T-cell (primary cell): ENCODE measurements around the gene FECH. TPM values are rescaled to one million over a fixed set of nuclear protein-coding genes. Genes with fewer than 3 reads are reported as not detected.
"Not testable (repeated sequence)": the region's sequence is repeated elsewhere in the genome, so short reads cannot be mapped to it uniquely, and the experiment has no call there.

Experiments used
- ATAC-seq, 4 experiments: fragments of 200-7000 bp in 3 of 4; fragments of 150-1000 bp in 1 of 4; cut with Tn5 transposase; replicated peaks in 1 of 4; 1 replicate in 3 of 4; 2 replicates in 1 of 4; pipeline ENCODE4 v1.10.0; 2021; ENCODE audit warnings: moderate library complexity in 3 of 4, mild to moderate bottlenecking in 2 of 4, moderate number of reproducible peaks in 1 of 4
- CTCF ChIA-PET, 2 donors: fragments of 300-600 bp; sonication (Branson Sonifier 250); formaldehyde crosslinking; loops; one replicate each; lab custom pipeline; 2022; ENCODE audit warnings: antibody characterized with exemption in 2 of 2; lab: Charles Lee
- POLR2A ChIA-PET, 2 donors: fragments of 300-600 bp; sonication (Branson Sonifier 250); formaldehyde crosslinking; loops; one replicate each; lab custom pipeline; 2022; ENCODE audit warnings: antibody characterized with exemption in 2 of 2; lab: Charles Lee
- DNase-seq, 35 experiments: peaks; one replicate each; pipeline versions ENCODE4 v3.0.0 to v3.0.0-alpha.2; 2013 to 2023
- H3K27ac ChIP-seq: one replicate; pipeline ENCODE4 v1.5.1; 2013; ENCODE audit warnings: low read length
- H3K27me3 ChIP-seq, 2 experiments: replicated peaks in 1 of 2; 1 replicate in 1 of 2; 2 replicates in 1 of 2; pipeline versions ENCODE4 v1.6.1 to v1.7.0; 2013; ENCODE audit warnings: low read length in 1 of 2, mixed read lengths in 1 of 2; ENCODE audit not compliant: control insufficient read depth in 2 of 2, insufficient read depth in 2 of 2; ENCODE audit errors: extremely low read depth in 1 of 2
- H3K36me3 ChIP-seq, 2 donors: 1 replicate in 1 of 2; 2 replicates in 1 of 2; pipeline versions ENCODE4 v1.6.1 to v1.7.0; 2013; ENCODE audit warnings: low read length in 1 of 2; ENCODE audit not compliant: control insufficient read depth in 2 of 2, insufficient read depth in 1 of 2; ENCODE audit errors: extremely low read depth in 1 of 2
- H3K4me1 ChIP-seq, 2 experiments: 1 replicate in 1 of 2; 2 replicates in 1 of 2; pipeline versions ENCODE4 v1.6.1 to v1.7.0; 2013; ENCODE audit warnings: low read length in 2 of 2, mixed read lengths in 1 of 2; ENCODE audit not compliant: insufficient read depth in 2 of 2, control insufficient read depth in 1 of 2; ENCODE audit errors: extremely low read depth in 1 of 2
- H3K4me3 ChIP-seq, 2 donors: 1 replicate in 1 of 2; 2 replicates in 1 of 2; pipeline versions ENCODE4 v1.5.1 to v1.7.0; 2013; ENCODE audit warnings: mild to moderate bottlenecking in 2 of 2, low read length in 1 of 2, moderate library complexity in 1 of 2; ENCODE audit not compliant: control insufficient read depth in 1 of 2; ENCODE audit errors: extremely low read depth in 1 of 2
- H3K9me3 ChIP-seq: 2 replicates; pipeline ENCODE4 v1.7.0; 2013
- H3K27ac Mint-ChIP-seq, 2 donors: one replicate each; pipeline ENCODE4 v1.8.0; 2020 to 2021; ENCODE audit warnings: mild to moderate bottlenecking in 2 of 2, mixed read lengths in 2 of 2
- H3K27me3 Mint-ChIP-seq, 2 donors: one replicate each; pipeline ENCODE4 v1.8.0; 2021 to 2022; ENCODE audit warnings: mixed read lengths in 2 of 2
- H3K36me3 Mint-ChIP-seq: one replicate; pipeline ENCODE4 v1.8.0; 2021; ENCODE audit warnings: mixed read lengths
- H3K4me1 Mint-ChIP-seq, 3 donors: one replicate each; pipeline ENCODE4 v1.8.0; 2020 to 2022; ENCODE audit warnings: mixed read lengths in 3 of 3, mild to moderate bottlenecking in 1 of 3
- H3K4me3 Mint-ChIP-seq, 3 donors: one replicate each; pipeline ENCODE4 v1.8.0; 2020 to 2022; ENCODE audit warnings: mild to moderate bottlenecking in 3 of 3, mixed read lengths in 3 of 3, moderate library complexity in 3 of 3
- H3K9me3 Mint-ChIP-seq, 3 donors: one replicate each; pipeline ENCODE4 v1.8.0; 2020 to 2022; ENCODE audit warnings: mixed read lengths in 3 of 3
- WGBS: methylation state at CpG from one replicate; pipeline ENCODE4 v1.1.5; 2013; ENCODE audit warnings: missing lambda C conversion rate; ENCODE audit not compliant: insufficient coverage; 5-methylcytosine and 5-hydroxymethylcytosine counted together
- total RNA-seq, 35 experiments: library from RNA in 6 of 35; stranded (reverse) in 6 of 35; fragments of 120-200 nt in 1 of 35; gene quantifications; one replicate each; pipeline versions ENCODE4 v1.2.1 to v1.2.4 and lab custom pipeline; 2013 to 2026

Gene FECH
- total RNA-seq, 5 donors from 2014 or later (not counting 1 experiment from before 2014, with no cell fraction given), result 9.6 to 16.2 (median 14.4) TPM

DNA sequence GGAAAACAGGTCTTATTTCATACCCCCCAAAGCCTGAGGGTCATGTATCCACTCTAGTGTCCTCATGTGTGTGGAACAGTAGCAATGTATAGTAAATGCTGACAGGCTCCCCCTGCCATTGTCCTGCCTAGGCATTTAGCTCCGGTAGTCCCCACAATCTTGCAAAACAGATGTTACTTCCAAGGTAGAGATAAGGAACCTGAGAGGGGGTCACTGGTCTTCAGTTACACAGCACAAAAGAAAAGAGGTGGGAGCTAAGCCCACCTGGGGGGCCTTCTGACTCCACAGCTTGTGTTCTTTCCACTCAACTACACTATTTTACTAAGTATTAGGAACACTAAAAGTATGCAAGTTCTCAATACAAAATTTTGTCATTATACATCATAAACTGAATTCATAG, 17.4 kb upstream of the FECH start:
- Mint-ChIP-seq H3K36me3 (peaks cover 52% of the 10 kb centered on the region), H3K4me1 (no peaks in the 10 kb centered on the region), H3K27me3 (no peaks in the 10 kb centered on the region), H3K27ac (no peak overlapping the region), H3K4me3 (no peak overlapping the region), H3K9me3 (no peaks in the 10 kb centered on the region)
- H3K4me3 ChIP-seq, result no peak overlapping the region
- H3K27me3 ChIP-seq, result no peaks in the 10 kb centered on the region
- ChIA-PET POLR2A (no interaction called here), CTCF (no interaction called here)
- H3K9me3 ChIP-seq, result no peaks in the 10 kb centered on the region
- H3K4me1 ChIP-seq, result no peaks in the 10 kb centered on the region
- H3K36me3 ChIP-seq, result peaks cover 7 to 86% of the 10 kb centered on the region in 2 donors
- no peak overlapping the region for H3K27ac ChIP-seq
- DNase-seq, result no peak
- 100% methylated on average over 1 of the region's 1 CpG for WGBS
- ATAC-seq, result no peak

GRCh38 chr18:57595347-57595746, 8.8 kb upstream of the FECH start:
- no peaks in the 10 kb centered on the region for H3K27me3 ChIP-seq
- Mint-ChIP-seq H3K27me3 (no peaks in the 10 kb centered on the region), H3K27ac (no peak overlapping the region), H3K4me3 (no peak overlapping the region), H3K4me1 (peaks cover 9 to 16% (median 16%) of the 10 kb centered on the region in 3 donors), H3K9me3 (peaks cover 0 to 6% (median 0%) of the 10 kb centered on the region in 3 donors), H3K36me3 (peaks cover 17% of the 10 kb centered on the region)
- H3K9me3 ChIP-seq, result no peaks in the 10 kb centered on the region
- no peak overlapping the region for H3K27ac ChIP-seq
- DNase-seq (no peak), ATAC-seq (no peak)
- no peak overlapping the region for H3K4me3 ChIP-seq
- H3K4me1 ChIP-seq, result peaks cover 0 to 7% of the 10 kb centered on the region in 2 experiments
- H3K36me3 ChIP-seq, result peaks cover 0 to 7% of the 10 kb centered on the region in 2 donors
- POLR2A ChIA-PET, result interaction anchor here in 1 of 2 donors (0.5 kb wide), 1 partner anchor 16 kb away, joined by 5 read pairs; no protein-coding TSS in a partner anchor
- CTCF ChIA-PET, result no interaction called here

DNA sequence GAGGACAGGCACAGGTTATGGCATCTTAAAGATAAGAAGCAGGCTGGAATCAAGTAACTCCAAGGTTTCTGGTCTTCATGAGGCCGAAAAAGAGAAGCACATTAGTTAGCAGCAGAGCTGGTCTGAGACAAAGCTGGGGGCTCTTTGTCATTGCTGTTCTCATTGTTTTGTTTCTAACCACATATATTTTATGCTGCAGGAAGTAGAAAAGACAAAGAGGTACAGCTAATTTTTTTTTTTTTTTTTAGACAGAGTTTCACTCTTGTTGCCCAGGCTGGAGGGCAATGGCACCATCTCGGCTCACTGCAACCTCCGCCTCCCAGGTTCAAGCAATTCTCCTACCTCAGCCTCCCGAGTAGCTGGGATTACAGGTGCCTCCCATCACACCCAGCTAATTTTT, 6.2 kb upstream of the FECH start:
- WGBS, result no CpG with 5 or more reads among the region's 4 CpGs
- H3K4me3 ChIP-seq, H3K36me3 ChIP-seq, H3K27me3 ChIP-seq, CTCF ChIA-PET, H3K27ac ChIP-seq, H3K36me3 Mint-ChIP-seq, DNase-seq, H3K9me3 ChIP-seq, H3K4me1 ChIP-seq, H3K9me3 Mint-ChIP-seq, H3K27me3 Mint-ChIP-seq: not testable (repeated sequence)
- POLR2A ChIA-PET, result interaction anchor here in 1 of 2 donors (0.6 kb wide), 1 partner anchor 926 kb away, joined by 3 read pairs; no protein-coding TSS in a partner anchor
- Mint-ChIP-seq H3K4me3 (peak overlapping the region in 1 of 3 donors; percentile 16), H3K4me1 (peaks cover 9 to 16% (median 16%) of the 10 kb centered on the region in 3 donors), H3K27ac (peak overlapping the region in 1 of 2 donors; percentile 84)
- ATAC-seq, result peak; percentile 17 to 50 (median 26)

DNA sequence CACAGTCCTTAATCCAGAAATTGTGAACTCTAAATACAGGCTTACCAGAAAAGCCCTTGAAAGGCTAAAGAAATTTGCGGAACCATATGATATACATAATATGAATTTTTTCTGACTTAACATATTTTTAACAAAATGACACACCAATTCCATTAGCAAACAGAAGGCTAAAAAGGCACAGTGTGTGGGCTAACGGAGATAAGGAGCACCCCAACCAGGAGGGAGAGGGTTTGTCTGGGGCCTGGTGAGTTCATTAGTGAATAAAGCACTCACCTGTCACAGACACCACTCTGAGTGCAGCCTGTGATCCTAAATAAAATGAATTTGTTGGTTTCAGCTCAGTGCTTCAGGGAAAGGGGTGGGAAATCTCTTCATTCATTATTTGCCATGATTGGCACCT, 2.7 kb upstream of the FECH start:
- no peak overlapping the region for H3K27ac Mint-ChIP-seq
- ChIA-PET POLR2A (interaction anchor here in 1 of 2 donors (0.7 kb wide), 1 partner anchor 852 kb away, joined by 3 read pairs; no protein-coding TSS in a partner anchor), CTCF (no interaction called here)

GRCh38 chr18:57587098-57587661, 678 bp upstream of the FECH start:
- Histone ChIP-seq H3K27me3 (no peaks in the 10 kb centered on the region), H3K9me3 (no peaks in the 10 kb centered on the region), H3K36me3 (no peaks in the 10 kb centered on the region), H3K4me1 (peaks cover 0 to 19% of the 10 kb centered on the region in 2 experiments), H3K4me3 (peak overlapping the region; percentile 32 to 47), H3K27ac (no peak overlapping the region)
- H3K9me3 Mint-ChIP-seq, result no peaks in the 10 kb centered on the region
- H3K27ac Mint-ChIP-seq, result peak overlapping the region; percentile 79 to 85
- peak overlapping the region; percentile 82 to 88 (median 84) for H3K4me3 Mint-ChIP-seq
- ATAC-seq (no peak), DNase-seq (no peak)
- no peaks in the 10 kb centered on the region for H3K27me3 Mint-ChIP-seq
- peaks cover 4% of the 10 kb centered on the region for H3K36me3 Mint-ChIP-seq
- ChIA-PET CTCF (no interaction called here), POLR2A (no interaction called here)
- peaks cover 27 to 31% (median 29%) of the 10 kb centered on the region in 3 donors for H3K4me1 Mint-ChIP-seq
- no CpG with 5 or more reads among the region's 12 CpGs for WGBS

More for the DNA sequence above, 2.7 kb upstream of the FECH start:
- no peak for ATAC-seq
- H3K27me3 ChIP-seq, result no peaks in the 10 kb centered on the region
- H3K4me3 ChIP-seq, result no peak overlapping the region
- peaks cover 0 to 22% of the 10 kb centered on the region in 2 experiments for H3K4me1 ChIP-seq
- DNase-seq, result no peak
- no peaks in the 10 kb centered on the region for H3K36me3 ChIP-seq
- no peaks in the 10 kb centered on the region for H3K27me3 Mint-ChIP-seq
- H3K36me3 Mint-ChIP-seq, result no peaks in the 10 kb centered on the region
- no peaks in the 10 kb centered on the region for H3K9me3 ChIP-seq
- no CpG with 5 or more reads among the region's 2 CpGs for WGBS
- H3K4me3 Mint-ChIP-seq, result no peak overlapping the region
- H3K9me3 Mint-ChIP-seq, result no peaks in the 10 kb centered on the region
- no peak overlapping the region for H3K27ac ChIP-seq
- H3K4me1 Mint-ChIP-seq, result peaks cover 32 to 41% (median 33%) of the 10 kb centered on the region in 3 donors

GRCh38 chr18:57585855-57586250, 649 bp downstream of the FECH start:
- WGBS, result 29% methylated on average over 4 of the region's 8 CpGs
- Mint-ChIP-seq H3K9me3 (no peaks in the 10 kb centered on the region), H3K36me3 (peaks cover 10% of the 10 kb centered on the region), H3K4me3 (peak overlapping the region; percentile 82 to 88 (median 84)), H3K27ac (peak overlapping the region in 1 of 2 donors; percentile 82), H3K27me3 (no peaks in the 10 kb centered on the region), H3K4me1 (peaks cover 30 to 34% (median 31%) of the 10 kb centered on the region in 3 donors)
- Histone ChIP-seq H3K4me1 (peaks cover 0 to 22% of the 10 kb centered on the region in 2 experiments), H3K27ac (peak overlapping the region; percentile 22), H3K36me3 (no peaks in the 10 kb centered on the region), H3K27me3 (no peaks in the 10 kb centered on the region), H3K9me3 (no peaks in the 10 kb centered on the region), H3K4me3 (peak overlapping the region; percentile 32 to 65)
- ChIA-PET CTCF (no interaction called here), POLR2A (interaction anchor here in 1 of 2 donors (0.6 kb wide), 3 partner anchors 61 to 1235 kb away, joined by 3 to 6 read pairs (median 3); no protein-coding TSS in a partner anchor)
- DNase-seq, result peak in 1 of 35 experiments; percentile 3
- ATAC-seq, result peak in 1 of 4 experiments; percentile 1
